ENCODE measurements around the gene LTB4R.
"Not testable (repeated sequence)": the region's sequence is repeated elsewhere in the genome, so short reads cannot be mapped to it uniquely, and the experiment has no call there.

LTB4R gene

DNA sequence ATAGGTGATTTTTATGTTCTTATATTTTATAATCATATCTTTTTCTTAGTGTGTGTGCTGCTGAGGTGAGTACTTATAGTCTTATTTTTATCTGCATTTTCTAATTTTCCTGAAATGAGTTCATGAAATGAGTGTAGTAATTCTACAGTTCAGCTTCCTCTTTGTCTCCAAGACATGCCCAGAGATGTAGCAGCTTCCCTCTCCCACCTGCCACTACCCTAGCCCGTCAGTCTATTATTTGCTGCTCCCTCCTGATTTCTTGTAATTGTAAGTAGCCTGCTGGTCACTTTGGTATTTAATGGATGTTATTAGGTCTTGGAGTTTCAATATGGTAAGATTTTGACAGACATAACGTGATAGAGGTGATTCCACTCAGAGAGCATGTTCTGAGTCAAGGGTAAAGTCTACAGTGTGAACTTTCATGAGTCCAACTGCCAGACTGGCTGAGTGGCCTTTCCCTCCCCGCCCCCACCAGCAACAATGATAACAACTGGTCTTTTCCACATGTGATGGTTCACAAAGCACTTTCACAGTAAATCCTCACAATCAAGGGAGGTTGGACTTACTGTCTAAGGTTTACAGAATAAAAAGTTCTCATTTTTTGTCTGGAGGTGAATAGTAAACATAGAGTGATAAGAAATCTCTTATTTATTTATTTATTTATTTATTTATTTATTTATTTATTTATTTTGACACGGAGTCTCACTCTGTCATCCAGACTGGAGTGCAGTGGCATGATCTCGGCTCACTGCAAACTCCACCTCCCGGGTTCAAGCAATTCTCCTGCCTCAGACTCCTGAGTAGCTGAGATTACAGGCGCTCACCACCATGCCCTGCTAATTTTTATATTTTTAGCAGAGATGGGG lies 32.7 kb downstream of the LTB4R start:
- DNase-seq (ENCODE audit: low read depth): peak; percentile 23

- DNase-seq (ENCODE audit: low read depth): no peak
Measured at GRCh38 chr14:24347134-24347533, 35.8 kb downstream of the LTB4R start.

- no peak for DNase-seq (ENCODE audit: low read depth)
Measured at GRCh38 chr14:24348186-24348585, 36.9 kb downstream of the LTB4R start.

DNA sequence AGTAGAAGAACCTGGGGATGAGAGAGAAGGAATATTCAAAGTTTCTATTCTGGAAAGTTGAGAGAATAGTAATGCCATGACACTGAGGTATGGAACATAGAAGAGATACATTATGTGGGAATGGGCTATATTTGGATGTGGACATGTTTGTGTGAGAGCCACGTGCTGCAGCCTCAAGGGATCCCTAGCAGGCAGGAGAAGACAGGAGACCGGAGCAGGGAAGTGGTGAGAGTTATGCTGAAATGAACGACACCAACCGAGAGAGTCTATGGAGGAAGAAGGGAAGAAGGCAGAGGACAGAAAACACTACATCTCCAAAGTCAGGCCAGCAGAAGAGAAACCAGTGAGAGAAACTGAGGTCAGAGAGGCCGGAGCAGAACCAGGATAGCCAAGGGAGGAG lies 38.4 kb downstream of the LTB4R start:
- DNase-seq (ENCODE audit: low read depth): no peak

DNA sequence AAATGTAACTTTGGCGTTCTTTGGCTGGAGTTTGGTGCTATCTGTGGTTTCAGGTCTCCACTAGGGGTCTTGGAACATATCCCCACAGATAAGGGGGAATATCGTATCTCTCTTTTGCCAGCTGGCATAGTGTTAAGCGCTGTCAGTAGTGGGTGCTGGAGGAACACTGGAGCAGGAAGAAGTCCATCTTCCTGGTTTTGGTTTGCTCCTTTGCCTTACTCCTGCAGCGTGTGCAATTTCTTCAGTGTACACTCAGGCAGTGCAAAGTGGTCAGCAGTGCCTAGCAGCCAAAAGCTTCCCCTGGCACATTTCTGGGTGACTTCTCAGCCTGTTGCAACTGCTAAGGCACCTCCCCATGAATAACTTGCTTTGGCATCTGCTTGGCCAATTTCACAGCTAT lies 40.2 kb downstream of the LTB4R start:
- peak; percentile 57 for DNase-seq (ENCODE audit: low read depth)

- peak; percentile 77 for DNase-seq (ENCODE audit: low read depth)
Measured at GRCh38 chr14:24353559-24354481, 42.5 kb downstream of the LTB4R start.

DNA sequence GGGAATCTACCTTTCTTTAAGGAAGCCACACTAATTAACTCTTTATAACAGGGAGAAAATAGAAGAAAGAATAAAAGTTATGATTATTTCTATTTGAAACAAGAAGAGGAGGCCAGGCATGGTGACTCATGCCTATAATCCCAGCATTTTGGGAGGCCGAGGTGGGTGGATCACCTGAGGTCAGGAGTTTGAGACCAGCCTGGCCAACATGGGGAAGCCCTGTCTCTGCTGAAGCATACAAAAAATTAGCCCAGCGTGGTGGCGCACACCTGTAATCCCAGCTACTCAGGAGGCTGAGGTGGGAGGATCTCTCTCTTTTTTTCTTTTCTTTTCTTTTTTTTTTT lies 43.2 kb downstream of the LTB4R start:
- not testable (repeated sequence) for DNase-seq (ENCODE audit: low read depth)

GRCh38 chr14:24355009-24355408 lies 43.7 kb downstream of the LTB4R start:
- DNase-seq (ENCODE audit: low read depth): no peak

DNA sequence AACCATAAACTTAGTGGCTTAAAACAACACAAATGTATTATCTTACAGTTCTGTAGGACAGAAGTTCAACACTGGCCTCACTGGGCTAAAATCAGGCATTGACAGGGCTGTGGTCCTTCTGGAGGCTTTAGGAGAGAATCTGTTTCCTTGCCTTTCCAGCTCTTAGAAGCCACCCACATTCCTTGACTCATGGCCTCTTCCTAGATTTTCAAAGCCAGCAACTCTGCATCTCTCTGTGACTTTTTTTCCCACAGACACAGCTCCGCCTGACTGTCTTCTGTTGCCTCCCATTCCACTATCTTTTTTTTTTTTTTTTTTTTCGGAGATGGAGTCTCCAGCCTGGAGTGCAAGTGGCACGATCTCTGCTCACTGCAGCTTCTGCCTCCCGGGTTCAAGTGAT lies 44.9 kb downstream of the LTB4R start:
- DNase-seq (ENCODE audit: low read depth): no peak

DNA sequence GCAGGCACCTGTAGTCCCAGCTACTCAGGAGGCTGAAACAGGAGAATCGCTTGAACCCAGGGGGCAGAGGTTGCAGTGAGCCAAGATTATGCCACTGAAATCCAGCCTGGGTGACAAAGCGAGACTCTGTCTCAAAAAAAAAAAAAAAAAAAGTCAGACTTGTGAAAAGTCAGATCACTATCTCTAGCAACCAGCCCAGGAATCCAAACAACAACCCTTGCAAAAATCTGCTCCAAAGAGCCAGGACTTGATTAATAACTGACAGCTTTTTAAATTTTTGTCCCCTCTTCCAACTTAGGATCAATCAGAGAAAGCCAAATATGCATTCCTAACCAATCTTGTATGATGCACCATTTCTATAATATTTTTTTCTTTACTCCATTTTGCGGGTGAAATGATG lies 49.0 kb downstream of the LTB4R start:
- DNase-seq (ENCODE audit: low read depth): no peak

GRCh38 chr14:24361326-24361725 lies 50.0 kb downstream of the LTB4R start:
- no peak for DNase-seq (ENCODE audit: low read depth)

- DNase-seq (ENCODE audit: low read depth): no peak
Measured at GRCh38 chr14:24362241-24362960, 51.1 kb downstream of the LTB4R start.

GRCh38 chr14:24363401-24363800 lies 52.1 kb downstream of the LTB4R start:
- DNase-seq (ENCODE audit: low read depth): no peak

DNA sequence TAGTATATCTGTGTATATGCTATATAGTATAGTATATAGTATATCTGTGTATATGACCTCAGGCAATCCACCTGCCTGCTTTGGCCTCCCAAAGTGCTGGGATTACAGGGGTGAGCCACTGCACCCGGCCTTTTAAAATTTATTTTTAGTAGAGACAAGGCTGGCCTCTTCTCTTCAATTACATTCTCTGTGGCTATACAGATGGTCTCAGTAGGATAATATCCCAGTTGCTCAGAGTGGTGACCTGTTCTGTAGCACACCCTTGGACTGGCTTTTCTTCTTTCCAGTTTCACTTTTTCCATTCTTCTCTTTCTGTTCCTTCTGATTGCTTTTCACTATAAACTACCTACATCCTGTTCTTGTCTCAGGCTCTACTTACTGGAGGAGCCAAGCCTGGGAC lies 53.5 kb downstream of the LTB4R start:
- DNase-seq (ENCODE audit: low read depth): no peak

DNA sequence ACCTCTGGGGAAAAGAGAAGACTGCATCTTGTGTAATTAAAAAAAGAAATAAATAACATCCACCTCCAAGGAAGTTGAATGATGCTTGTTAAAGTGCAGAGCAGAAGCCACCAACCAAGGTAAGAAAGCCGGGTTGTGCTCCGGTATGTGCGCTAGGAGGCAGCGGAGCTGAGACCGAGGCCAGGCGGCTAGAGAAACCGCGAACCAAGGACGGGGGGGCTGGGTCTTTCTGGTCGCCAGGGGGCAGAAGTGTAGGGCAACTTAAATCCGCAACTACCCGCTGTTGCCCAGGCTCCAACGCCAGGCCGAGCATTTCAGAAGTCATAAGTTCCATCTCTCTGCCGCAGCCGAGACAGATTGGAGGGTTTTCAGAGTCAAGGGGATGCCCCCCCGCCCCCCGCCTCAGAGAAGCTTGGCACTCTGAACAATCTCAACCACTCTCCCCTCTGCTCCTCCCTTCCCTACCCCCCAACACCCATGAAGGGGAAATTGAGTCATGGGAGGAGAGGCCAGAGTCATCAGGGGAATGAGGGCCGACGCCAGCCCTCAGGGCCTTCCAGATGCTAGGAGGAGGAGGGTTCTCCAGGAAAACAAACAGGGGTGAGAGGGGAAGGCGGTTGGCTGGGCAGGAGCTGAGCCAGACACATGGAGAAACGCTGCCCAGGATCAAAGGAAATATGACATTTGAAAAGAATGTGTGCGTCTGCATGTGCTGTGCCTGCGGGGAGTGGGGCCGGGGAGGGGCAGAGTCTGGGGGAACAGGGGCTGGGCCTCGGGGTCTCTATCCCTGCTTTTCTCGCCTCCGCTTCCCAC lies 54.5 kb downstream of the LTB4R start:
- peak; percentile 91 for DNase-seq (ENCODE audit: low read depth)

DNA sequence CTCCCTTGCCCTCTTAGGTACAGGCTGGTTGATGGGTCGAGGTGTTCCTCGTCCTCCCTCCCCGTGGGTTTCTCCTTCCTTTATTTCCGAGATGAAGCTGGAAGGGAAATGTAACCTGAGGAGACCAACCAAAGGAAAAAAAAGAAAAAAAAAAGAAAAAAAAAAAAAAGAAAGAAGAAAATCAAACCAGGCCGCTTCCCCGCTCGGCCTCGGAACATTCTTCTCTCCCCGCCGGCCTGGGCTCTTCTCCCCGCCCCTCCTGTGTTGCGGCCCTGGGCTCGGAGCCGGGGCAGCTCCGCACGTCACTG lies 55.1 kb downstream of the LTB4R start:
- DNase-seq (ENCODE audit: low read depth): no peak

DNA sequence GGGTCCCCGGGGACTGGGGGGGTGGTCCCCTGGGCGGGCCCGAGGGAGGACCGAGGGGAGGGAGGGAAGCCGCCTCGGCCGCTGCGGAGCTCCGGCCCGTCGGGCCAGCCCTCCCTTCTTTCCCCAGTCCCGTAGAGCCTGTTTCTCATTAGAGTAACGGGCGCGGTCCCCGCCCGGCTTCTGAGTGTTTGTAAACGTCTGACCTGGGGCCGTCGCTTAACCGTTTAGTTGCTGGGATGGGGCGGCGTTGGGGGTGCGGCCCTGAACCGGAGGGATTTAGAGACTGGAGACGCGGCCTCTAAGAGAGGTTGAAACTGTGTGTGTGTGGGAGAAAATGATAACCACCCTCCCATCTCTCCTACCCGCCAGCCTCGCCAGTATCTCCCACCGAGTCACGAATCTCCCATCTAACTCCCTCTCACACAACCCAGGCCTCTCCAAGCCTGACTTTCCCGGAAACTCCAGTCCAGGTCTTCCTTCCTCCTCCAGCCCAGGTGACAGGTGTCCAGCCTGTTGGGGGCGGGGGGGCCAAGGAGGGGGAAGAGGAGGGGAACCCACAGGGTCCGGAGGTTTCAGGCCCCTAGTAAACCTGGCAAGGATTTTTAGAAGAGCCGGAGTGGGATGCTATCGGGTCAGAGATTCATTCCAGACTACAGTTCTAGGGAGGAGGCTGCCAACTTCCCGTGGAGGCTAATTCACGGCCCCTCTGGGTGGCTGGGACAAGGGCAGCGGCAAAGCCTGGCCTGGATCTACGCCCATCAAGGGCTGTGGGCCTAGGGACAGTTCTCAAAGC lies 55.6 kb downstream of the LTB4R start:
- DNase-seq (ENCODE audit: low read depth): peak; percentile 89

Measured in amniotic epithelial cell (primary cell).